ENCODE results near the gene HTR3D. TPM values are rescaled to one million over a fixed set of nuclear protein-coding genes. Genes with fewer than 3 reads are reported as not detected.
"Not testable (repeated sequence)": the region's sequence is repeated elsewhere in the genome, so short reads cannot be mapped to it uniquely, and the experiment has no call there.

Gene HTR3D
- total and polyA plus RNA-seq, 2 of the 4 experiments (the other 2 are of a cell fraction) = not detected

GRCh38 chr3:184022323-184022722 is 9.2 kb upstream of the HTR3D start:
- no TSS peak for BruUV-seq (replicated peaks)
- no peak overlapping the region for H2BK20ac ChIP-seq (ENCODE audit: low read depth, low read length)
- H3K4me1 ChIP-seq (ENCODE audit: control insufficient read depth, insufficient read depth, low read length) = no peaks in the 10 kb centered on the region
- H3K14ac ChIP-seq (replicated peaks; ENCODE audit: low read depth, low read length) = no peak overlapping the region
- no peak overlapping the region for H2AK5ac ChIP-seq (ENCODE audit: low read depth, low read length)
- ChIA-PET CTCF (no interaction called here), POLR2A (ENCODE audit: unreplicated experiment) (no interaction called here)
- H3K23ac ChIP-seq (ENCODE audit: low read depth, low read length) = no peak overlapping the region
- H3K79me1 ChIP-seq (ENCODE audit: low read depth in 1 of 2, low read length in 2 of 2) = no peaks in the 10 kb centered on the region
- no peak for DNase-seq
- no peak overlapping the region for H2BK5ac ChIP-seq (ENCODE audit: low read depth, low read length, poor library complexity, severe bottlenecking)
- H2AFZ ChIP-seq (replicated peaks; ENCODE audit: low read length, poor library complexity) = no peak overlapping the region
- ATAC-seq (ENCODE audit: low read depth) = no peak
- no peak overlapping the region for H4K5ac ChIP-seq (ENCODE audit: low read depth, low read length)
- H3K56ac ChIP-seq (ENCODE audit: extremely low read depth, insufficient read depth, low read length) = no peak overlapping the region
- H3K36me3 ChIP-seq (ENCODE audit: control insufficient read depth, insufficient read depth, low read length) = no peaks in the 10 kb centered on the region
- H3K9ac ChIP-seq (ENCODE audit: low read depth, low read length) = no peak overlapping the region
- no peak overlapping the region for H4K8ac ChIP-seq (ENCODE audit: low read depth in 2 of 2, low read length in 2 of 2)
- no peak overlapping the region for H3K4me2 ChIP-seq (ENCODE audit: low read depth, low read length)
- H4K20me1 ChIP-seq (ENCODE audit: insufficient read depth, low read length) = no peaks in the 10 kb centered on the region
- dilution Hi-C loops (cut with HindIII; ENCODE audit: low sequenced_read_pairs, unreplicated experiment) = no loop called here
- H3K9me1 ChIP-seq (ENCODE audit: insufficient read depth, low read length) = no peaks in the 10 kb centered on the region
- no peak overlapping the region for H3K4me3 ChIP-seq (ENCODE audit: insufficient read depth, low read depth, low read length)
- H3K9me3 ChIP-seq (ENCODE audit: control insufficient read depth, insufficient read depth, low read length) = no peaks in the 10 kb centered on the region
- no peak overlapping the region for H3K27ac ChIP-seq (ENCODE audit: insufficient read depth, low read length)
- no peak overlapping the region for H2BK120ac ChIP-seq (ENCODE audit: low read depth, low read length)
- no peak overlapping the region for H4K91ac ChIP-seq (ENCODE audit: insufficient read depth, low read depth, low read length)
- no peak for TF ChIP-seq CTCF (conservative IDR thresholded peaks at IDR 0.05; ENCODE audit: low read depth, low read length)
- no peak for TF ChIP-seq FOS (IDR thresholded peaks at IDR 0.05; ENCODE audit: low read depth, low read length)
- intact Hi-C loops (cut with micrococcal nuclease) = no loop called here
- no peak overlapping the region for H3K4ac ChIP-seq (ENCODE audit: low read depth, low read length)
- peaks cover 11% of the 10 kb centered on the region for H3K27me3 ChIP-seq (ENCODE audit: control insufficient read depth, insufficient read depth, low read length)
- no peak overlapping the region for H2BK15ac ChIP-seq (ENCODE audit: low read depth, low read length)
- no peak overlapping the region for H2AK9ac ChIP-seq (replicated peaks; ENCODE audit: low read depth, low read length, poor library complexity)
- WGBS, 2 experiments (ENCODE audit: extremely low coverage in 2 of 2, insufficient read length in 1 of 2) = no CpG with 5 or more reads among the region's 7 CpGs
- in situ Hi-C loops (cut with MboI; ENCODE audit: low sequenced_read_pairs) = no loop called here
- H3K18ac ChIP-seq (ENCODE audit: low read depth, low read length) = no peak overlapping the region

- H3K9me1 ChIP-seq (ENCODE audit: insufficient read depth, low read length); H3K36me3 ChIP-seq (ENCODE audit: control insufficient read depth, insufficient read depth, low read length); H3K14ac ChIP-seq (replicated peaks; ENCODE audit: low read depth, low read length); H3K4me2 ChIP-seq (ENCODE audit: low read depth, low read length); H4K8ac ChIP-seq (ENCODE audit: low read depth in 2 of 2, low read length in 2 of 2); DNase-seq; ATAC-seq (ENCODE audit: low read depth); H4K91ac ChIP-seq (ENCODE audit: insufficient read depth, low read depth, low read length); H2BK15ac ChIP-seq (ENCODE audit: low read depth, low read length); H4K5ac ChIP-seq (ENCODE audit: low read depth, low read length); H3K18ac ChIP-seq (ENCODE audit: low read depth, low read length); POLR2A ChIA-PET (ENCODE audit: unreplicated experiment); H3K27ac ChIP-seq (ENCODE audit: insufficient read depth, low read length); H2AK5ac ChIP-seq (ENCODE audit: low read depth, low read length); CTCF ChIA-PET; H2AK9ac ChIP-seq (replicated peaks; ENCODE audit: low read depth, low read length, poor library complexity); in situ Hi-C loops (cut with MboI; ENCODE audit: low sequenced_read_pairs); H3K9me3 ChIP-seq (ENCODE audit: control insufficient read depth, insufficient read depth, low read length); H3K4me1 ChIP-seq (ENCODE audit: control insufficient read depth, insufficient read depth, low read length); H2BK20ac ChIP-seq (ENCODE audit: low read depth, low read length); H3K79me1 ChIP-seq (ENCODE audit: low read depth in 1 of 2, low read length in 2 of 2); H3K23ac ChIP-seq (ENCODE audit: low read depth, low read length); H3K4ac ChIP-seq (ENCODE audit: low read depth, low read length); intact Hi-C loops (cut with micrococcal nuclease); H3K56ac ChIP-seq (ENCODE audit: extremely low read depth, insufficient read depth, low read length); dilution Hi-C loops (cut with HindIII; ENCODE audit: low sequenced_read_pairs, unreplicated experiment); H2AFZ ChIP-seq (replicated peaks; ENCODE audit: low read length, poor library complexity); H2BK5ac ChIP-seq (ENCODE audit: low read depth, low read length, poor library complexity, severe bottlenecking); H3K9ac ChIP-seq (ENCODE audit: low read depth, low read length); BruUV-seq (replicated peaks); H4K20me1 ChIP-seq (ENCODE audit: insufficient read depth, low read length); H2BK120ac ChIP-seq (ENCODE audit: low read depth, low read length); H3K4me3 ChIP-seq (ENCODE audit: insufficient read depth, low read depth, low read length): not testable (repeated sequence)
- no CpG with 5 or more reads among the region's 5 CpGs for WGBS, 2 experiments (ENCODE audit: extremely low coverage in 2 of 2, insufficient read length in 1 of 2)
- H3K27me3 ChIP-seq (ENCODE audit: control insufficient read depth, insufficient read depth, low read length) = peaks cover 12% of the 10 kb centered on the region
Measured at GRCh38 chr3:184025256-184025655, 6.3 kb upstream of the HTR3D start.
